ENCODE data around the gene CFAP410. TPM values are rescaled to one million over a fixed set of nuclear protein-coding genes. Genes with fewer than 3 reads are reported as not detected.

The CFAP410 gene
- total and polyA plus RNA-seq, 2 experiments from 2014 or later: 17.0 to 19.8 TPM

DNA sequence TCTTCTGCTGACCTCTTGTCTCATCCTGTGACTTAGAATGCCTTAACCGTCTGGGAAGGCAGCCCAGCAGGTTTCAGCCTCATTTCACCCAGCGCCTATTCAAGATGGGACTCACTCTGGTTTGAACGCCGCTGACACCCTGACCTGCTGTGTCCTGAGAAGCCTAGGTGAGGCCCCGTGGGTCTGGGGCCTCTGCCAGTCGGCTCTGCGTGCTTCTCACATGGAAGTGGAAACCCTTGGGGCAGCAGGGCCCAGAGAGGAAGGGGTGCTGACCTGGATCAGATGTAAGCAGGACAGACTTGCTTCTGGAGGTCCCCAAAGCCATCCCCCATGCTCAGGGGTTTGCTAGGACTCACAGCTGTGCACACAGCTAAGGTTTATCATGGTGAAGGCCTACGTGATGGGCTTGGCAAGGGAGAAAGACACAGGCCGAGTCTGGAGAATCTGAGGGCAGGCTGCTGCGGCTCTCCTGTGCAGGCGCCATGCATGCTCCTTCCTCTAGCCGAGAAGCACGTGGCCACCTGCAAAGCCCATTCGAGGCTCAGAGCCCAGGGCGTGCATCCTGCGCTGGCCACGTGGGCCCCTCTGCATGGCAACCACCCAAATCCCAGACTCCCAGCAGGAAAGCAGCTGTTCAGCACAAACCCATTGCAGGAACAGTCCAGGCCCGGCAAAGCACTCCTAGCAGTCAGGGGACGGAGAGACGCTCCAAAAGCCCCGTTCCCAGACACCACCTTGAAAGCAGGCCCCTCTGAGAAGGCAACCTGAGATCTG lies 18.1 kb upstream of the CFAP410 start:
- Histone ChIP-seq H3K4me3 (no peak overlapping the region), H3K27me3 (replicated peaks; ENCODE audit: insufficient read depth) (peaks cover 14% of the 10 kb centered on the region; the same call in 1 of the 2 replicates), H3K27ac (no peak overlapping the region), H3K79me2 (ENCODE audit: insufficient read depth) (no peaks in the 10 kb centered on the region), H3K9ac (no peak overlapping the region), H3K4me1 (ENCODE audit: insufficient read depth) (no peaks in the 10 kb centered on the region), H3K9me2 (ENCODE audit: insufficient read depth) (no peaks in the 10 kb centered on the region), H4K20me1 (ENCODE audit: insufficient read depth) (no peaks in the 10 kb centered on the region), H3K4me2 (ENCODE audit: unreplicated experiment) (no peak overlapping the region), H2AFZ (no peak overlapping the region), H3K36me3 (ENCODE audit: low read depth) (no peaks in the 10 kb centered on the region), H3K9me3 (ENCODE audit: low read depth) (no peaks in the 10 kb centered on the region), H3F3A (ENCODE audit: insufficient read depth) (no peaks in the 10 kb centered on the region)
- no peak for TF ChIP-seq EZH2 (IDR thresholded peaks at IDR 0.05; ENCODE audit: insufficient read depth, poor library complexity, severe bottlenecking)
- no peak for TF ChIP-seq EZH2phosphoT487 (IDR thresholded peaks at IDR 0.05; ENCODE audit: insufficient read depth, low read depth)
- 30 to 32% methylated on average over 21 of the region's 21 CpGs for WGBS, 2 experiments (ENCODE audit: low coverage in 1 of 2, low lambda C conversion rate in 2 of 2, missing lambda C conversion rate in 2 of 2)
- in situ Hi-C loops (cut with MboI): no loop called here
- no peak for DNase-seq

DNA sequence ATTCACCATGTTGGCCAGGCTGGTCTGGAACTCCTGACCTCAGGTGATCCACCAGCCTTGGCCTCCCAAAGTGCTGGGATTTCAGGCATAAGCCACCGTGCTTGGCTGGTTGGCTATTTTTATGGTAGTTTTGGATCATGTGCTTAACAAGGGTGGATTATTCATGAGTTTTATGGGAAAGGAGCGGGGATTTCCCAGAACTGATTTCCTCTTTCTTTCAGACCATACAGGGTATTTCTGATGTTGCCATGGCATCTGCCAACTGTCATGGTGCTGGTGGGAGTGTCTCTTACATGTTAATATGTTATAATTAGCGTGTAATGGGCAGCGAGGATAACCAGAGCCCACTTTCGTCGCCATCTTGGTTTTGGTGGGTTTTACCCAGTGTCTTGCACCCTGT lies 17.4 kb upstream of the CFAP410 start:
- H3K9me2 ChIP-seq (ENCODE audit: insufficient read depth): no peaks in the 10 kb centered on the region
- in situ Hi-C loops (cut with MboI): no loop called here
- no peaks in the 10 kb centered on the region for H3K79me2 ChIP-seq (ENCODE audit: insufficient read depth)
- H2AFZ ChIP-seq: no peak overlapping the region
- no peak overlapping the region for H3K4me3 ChIP-seq
- H3K4me2 ChIP-seq (ENCODE audit: unreplicated experiment): no peak overlapping the region
- WGBS, 2 experiments (ENCODE audit: low coverage in 1 of 2, low lambda C conversion rate in 2 of 2, missing lambda C conversion rate in 2 of 2): 59 to 68% methylated on average over 6 of the region's 6 CpGs
- no peak overlapping the region for H3K9ac ChIP-seq
- H4K20me1 ChIP-seq (ENCODE audit: insufficient read depth): no peaks in the 10 kb centered on the region
- H3K4me1 ChIP-seq (ENCODE audit: insufficient read depth): no peaks in the 10 kb centered on the region
- DNase-seq: no peak
- no peak for TF ChIP-seq EZH2 (IDR thresholded peaks at IDR 0.05; ENCODE audit: insufficient read depth, poor library complexity, severe bottlenecking)
- TF ChIP-seq EZH2phosphoT487 (IDR thresholded peaks at IDR 0.05; ENCODE audit: insufficient read depth, low read depth): no peak
- peaks cover 19% of the 10 kb centered on the region for H3K27me3 ChIP-seq (replicated peaks; ENCODE audit: insufficient read depth)
- no peaks in the 10 kb centered on the region for H3F3A ChIP-seq (ENCODE audit: insufficient read depth)
- H3K27ac ChIP-seq: no peak overlapping the region
- no peaks in the 10 kb centered on the region for H3K36me3 ChIP-seq (ENCODE audit: low read depth)
- no peaks in the 10 kb centered on the region for H3K9me3 ChIP-seq (ENCODE audit: low read depth)

DNA sequence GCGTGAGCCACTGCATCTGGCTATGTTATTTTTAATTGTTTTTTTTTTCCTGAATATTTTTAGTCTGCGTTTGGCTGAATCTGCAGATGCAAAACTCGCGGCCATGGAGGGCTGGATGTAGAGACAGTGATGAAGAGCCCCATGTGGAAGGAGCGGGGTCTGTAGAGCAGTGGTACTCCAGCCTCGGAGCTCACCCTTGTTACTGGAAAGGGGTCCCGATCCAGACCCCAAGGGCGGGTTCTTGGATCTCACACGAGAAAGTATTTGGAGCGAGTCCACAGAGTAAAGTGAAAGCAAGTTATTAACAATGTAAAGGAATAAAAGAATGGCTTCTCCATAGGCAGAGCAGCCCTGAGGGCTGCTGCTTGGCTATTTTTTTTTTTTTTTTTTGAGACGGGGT lies 17.0 kb upstream of the CFAP410 start:
- Histone ChIP-seq H4K20me1 (ENCODE audit: insufficient read depth) (no peaks in the 10 kb centered on the region), H3K4me1 (ENCODE audit: insufficient read depth) (no peaks in the 10 kb centered on the region), H3F3A (ENCODE audit: insufficient read depth) (no peaks in the 10 kb centered on the region), H3K9me3 (ENCODE audit: low read depth) (no peaks in the 10 kb centered on the region), H3K27me3 (replicated peaks; ENCODE audit: insufficient read depth) (peaks cover 24% of the 10 kb centered on the region), H3K4me3 (no peak overlapping the region), H3K79me2 (ENCODE audit: insufficient read depth) (no peaks in the 10 kb centered on the region), H3K9me2 (ENCODE audit: insufficient read depth) (no peaks in the 10 kb centered on the region), H2AFZ (no peak overlapping the region), H3K27ac (no peak overlapping the region), H3K4me2 (ENCODE audit: unreplicated experiment) (no peak overlapping the region), H3K9ac (no peak overlapping the region), H3K36me3 (ENCODE audit: low read depth) (no peaks in the 10 kb centered on the region)
- 64 to 69% methylated on average over 11 of the region's 11 CpGs for WGBS, 2 experiments (ENCODE audit: low coverage in 1 of 2, low lambda C conversion rate in 2 of 2, missing lambda C conversion rate in 2 of 2)
- in situ Hi-C loops (cut with MboI): no loop called here
- TF ChIP-seq EZH2phosphoT487 (IDR thresholded peaks at IDR 0.05; ENCODE audit: insufficient read depth, low read depth) (no peak), EZH2 (IDR thresholded peaks at IDR 0.05; ENCODE audit: insufficient read depth, poor library complexity, severe bottlenecking) (no peak)
- no peak for DNase-seq

DNA sequence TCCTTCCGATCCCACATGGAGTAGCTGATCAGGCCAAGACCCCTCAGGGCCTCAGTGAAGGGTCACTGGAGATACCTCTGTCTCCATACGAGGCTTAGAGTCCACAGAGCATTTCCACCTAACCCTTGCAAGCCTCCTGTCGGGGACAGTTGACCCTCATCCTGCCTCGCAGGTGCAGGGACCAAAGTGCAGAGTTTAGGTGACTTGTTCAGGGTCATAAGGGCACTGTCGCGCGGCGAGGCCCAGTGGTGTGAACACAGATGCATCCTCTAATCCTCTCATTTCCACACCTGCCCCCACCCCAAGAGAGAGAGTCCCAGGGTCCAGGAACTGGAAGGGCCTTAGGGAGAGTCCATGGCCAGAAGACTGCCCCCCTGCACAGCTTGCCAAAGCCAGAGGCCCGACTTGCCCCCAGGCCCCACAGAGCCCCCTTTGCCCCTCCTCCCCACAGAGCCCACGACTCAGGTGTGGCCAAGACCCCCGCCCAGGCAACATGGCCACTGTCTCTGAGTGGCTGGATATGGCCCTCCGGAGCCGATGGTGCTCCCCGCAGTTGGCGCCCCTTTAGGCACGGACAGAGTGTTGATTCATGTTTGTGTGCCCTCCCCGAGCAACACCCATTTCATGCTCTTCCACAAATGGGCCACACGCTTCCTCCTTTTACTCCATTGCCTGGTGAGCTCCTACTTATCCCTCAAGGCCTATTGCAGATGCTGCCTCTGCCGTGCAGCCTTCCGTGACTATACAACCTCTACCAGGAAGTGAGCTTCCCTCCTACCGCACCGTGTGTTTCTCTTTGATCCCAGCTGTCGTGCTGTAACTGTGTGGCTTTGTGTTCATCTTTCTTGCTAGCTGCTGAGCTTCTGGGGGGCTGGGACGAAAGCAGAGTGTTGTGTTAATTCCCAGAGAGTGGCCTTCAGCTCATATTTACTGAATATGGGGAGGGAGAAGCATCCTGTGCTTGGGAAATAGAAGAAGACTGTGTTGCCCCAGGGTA lies 15.9 kb upstream of the CFAP410 start:
- no peak for DNase-seq
- 59% methylated on average over 23 to 24 of the region's 24 CpGs for WGBS, 2 experiments (ENCODE audit: low coverage in 1 of 2, low lambda C conversion rate in 2 of 2, missing lambda C conversion rate in 2 of 2)

More for the DNA sequence above, 15.9 kb upstream of the CFAP410 start:
- H3K36me3 ChIP-seq (ENCODE audit: low read depth): no peaks in the 10 kb centered on the region
- H3K27me3 ChIP-seq (replicated peaks; ENCODE audit: insufficient read depth): peaks cover 26% of the 10 kb centered on the region
- no peak overlapping the region for H3K4me3 ChIP-seq
- H3K9ac ChIP-seq: no peak overlapping the region
- H3K79me2 ChIP-seq (ENCODE audit: insufficient read depth): no peaks in the 10 kb centered on the region
- no peak overlapping the region for H3K27ac ChIP-seq
- no peak overlapping the region for H2AFZ ChIP-seq
- H3K9me2 ChIP-seq (ENCODE audit: insufficient read depth): no peaks in the 10 kb centered on the region
- in situ Hi-C loops (cut with MboI): no loop called here
- no peaks in the 10 kb centered on the region for H3K9me3 ChIP-seq (ENCODE audit: low read depth)
- no peaks in the 10 kb centered on the region for H4K20me1 ChIP-seq (ENCODE audit: insufficient read depth)
- no peaks in the 10 kb centered on the region for H3F3A ChIP-seq (ENCODE audit: insufficient read depth)
- no peak for TF ChIP-seq EZH2phosphoT487 (IDR thresholded peaks at IDR 0.05; ENCODE audit: insufficient read depth, low read depth)
- TF ChIP-seq EZH2 (IDR thresholded peaks at IDR 0.05; ENCODE audit: insufficient read depth, poor library complexity, severe bottlenecking): no peak
- no peaks in the 10 kb centered on the region for H3K4me1 ChIP-seq (ENCODE audit: insufficient read depth)
- no peak overlapping the region for H3K4me2 ChIP-seq (ENCODE audit: unreplicated experiment)
